AG20443 (cell line): ENCODE measurements around the gene NOS1AP.
"Not testable (repeated sequence)": the region's sequence is repeated elsewhere in the genome, so short reads cannot be mapped to it uniquely, and the experiment has no call there.

ENCODE experiments used
- DNase-seq: peaks from one replicate; pipeline ENCODE4 v3.0.0; 2012; ENCODE audit warnings: low spot score, mixed read lengths

Gene NOS1AP

DNA sequence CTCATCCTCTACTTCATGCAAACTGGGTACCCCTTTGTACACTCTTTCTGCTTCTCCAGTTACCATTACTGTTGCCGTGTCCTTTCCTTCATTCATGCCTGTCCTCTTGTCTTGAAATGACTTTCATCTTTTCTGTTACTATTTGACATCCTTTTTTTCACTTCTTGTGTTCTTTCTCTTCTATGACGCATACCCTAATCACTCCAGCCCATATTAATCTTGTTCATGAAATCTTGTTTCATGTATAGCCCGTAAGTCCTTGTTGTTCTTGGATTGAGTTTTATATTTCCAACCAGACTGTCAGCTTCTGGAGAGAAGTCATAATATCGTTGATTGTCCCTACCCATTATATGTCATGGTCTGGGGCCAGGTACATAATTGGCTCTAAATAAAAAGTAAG lies 126.1 kb downstream of the NOS1AP start:
- no peak for DNase-seq

DNA sequence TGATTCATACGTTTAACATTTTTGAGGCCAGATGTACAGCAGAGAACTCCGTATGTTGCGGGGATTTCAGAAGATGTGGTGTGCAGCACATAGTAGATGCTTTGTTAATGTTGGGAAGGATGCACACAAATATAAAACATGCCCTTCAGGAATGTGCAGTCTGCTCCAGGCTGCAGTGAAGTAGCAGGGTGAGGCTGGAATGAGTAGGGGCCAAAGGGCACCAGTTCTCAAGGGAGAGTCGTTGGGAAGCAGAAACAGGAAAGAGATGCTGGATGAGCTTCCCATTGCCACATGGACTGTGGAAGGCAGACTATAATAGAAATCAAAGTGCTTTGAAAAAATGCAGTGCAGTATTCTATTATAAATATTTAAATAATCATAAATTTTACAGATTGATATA lies 126.9 kb downstream of the NOS1AP start:
- no peak for DNase-seq

DNA sequence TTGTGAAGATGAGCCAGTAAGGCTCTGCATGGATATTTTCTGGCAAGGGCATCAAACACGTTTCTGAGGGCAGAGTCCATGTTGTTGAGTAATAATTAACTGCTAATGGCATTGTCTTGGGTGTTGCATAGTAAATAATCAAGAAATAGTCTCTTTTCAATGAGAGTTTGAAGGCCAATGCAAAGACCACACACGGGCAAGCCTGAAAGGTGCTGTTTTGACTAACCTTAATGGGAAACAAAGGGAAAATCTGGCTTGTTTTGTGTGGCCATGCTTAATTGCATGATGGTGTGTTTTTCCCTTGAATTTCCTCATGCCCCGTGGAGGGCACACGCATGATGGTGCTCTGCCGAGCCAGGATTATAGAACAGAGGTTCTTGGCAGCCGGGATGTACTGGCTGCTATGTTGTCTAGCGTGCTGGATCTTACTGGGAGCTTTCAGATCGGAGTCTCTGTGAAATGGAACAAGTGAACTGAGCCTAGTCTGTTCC lies 127.6 kb downstream of the NOS1AP start:
- DNase-seq = no peak

DNA sequence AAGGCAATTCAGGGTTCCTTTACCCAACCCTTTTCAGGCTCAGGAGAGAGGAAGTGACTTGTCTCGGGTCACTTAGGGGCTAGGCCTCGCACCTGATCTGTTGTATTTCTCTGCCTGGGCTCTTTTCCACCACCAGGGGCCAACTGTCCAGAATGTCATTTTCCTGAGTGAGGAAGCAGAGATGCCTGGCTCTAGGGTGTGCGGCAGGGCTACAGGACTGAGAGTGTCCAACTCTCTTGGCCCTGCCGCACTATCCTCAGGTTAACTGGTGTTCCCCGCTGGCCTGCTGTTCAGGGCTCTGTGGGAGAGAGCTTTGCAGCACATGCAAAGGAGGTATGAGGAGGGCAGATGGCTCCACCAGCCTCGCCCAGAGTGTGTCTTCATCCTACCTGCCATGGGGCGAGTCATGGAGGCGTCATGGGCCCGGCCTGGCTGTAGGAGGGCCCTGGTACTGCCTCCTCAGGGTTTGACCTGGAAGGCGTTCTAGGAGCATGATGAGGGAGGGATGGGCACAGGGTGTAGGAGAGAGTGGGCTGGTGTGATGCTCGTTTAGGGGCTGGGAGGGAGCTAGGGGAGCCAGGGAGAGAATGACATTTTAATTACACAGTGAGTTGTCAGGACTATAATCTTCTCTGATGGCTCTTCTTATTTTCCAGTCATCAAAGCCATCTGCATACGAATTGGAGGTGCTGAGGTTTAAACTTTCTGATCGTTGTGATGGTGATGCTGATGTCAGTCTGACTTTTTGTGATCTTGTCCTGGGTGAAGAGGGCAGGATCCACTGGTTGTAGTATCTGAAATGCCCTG lies 128.3 kb downstream of the NOS1AP start:
- DNase-seq = no peak

GRCh38 chr1:162200096-162200847 lies 130.8 kb downstream of the NOS1AP start:
- no peak for DNase-seq

- not testable (repeated sequence) for DNase-seq
These were observed 131.6 kb downstream of the NOS1AP start for GRCh38 chr1:162201062-162201461.

DNA sequence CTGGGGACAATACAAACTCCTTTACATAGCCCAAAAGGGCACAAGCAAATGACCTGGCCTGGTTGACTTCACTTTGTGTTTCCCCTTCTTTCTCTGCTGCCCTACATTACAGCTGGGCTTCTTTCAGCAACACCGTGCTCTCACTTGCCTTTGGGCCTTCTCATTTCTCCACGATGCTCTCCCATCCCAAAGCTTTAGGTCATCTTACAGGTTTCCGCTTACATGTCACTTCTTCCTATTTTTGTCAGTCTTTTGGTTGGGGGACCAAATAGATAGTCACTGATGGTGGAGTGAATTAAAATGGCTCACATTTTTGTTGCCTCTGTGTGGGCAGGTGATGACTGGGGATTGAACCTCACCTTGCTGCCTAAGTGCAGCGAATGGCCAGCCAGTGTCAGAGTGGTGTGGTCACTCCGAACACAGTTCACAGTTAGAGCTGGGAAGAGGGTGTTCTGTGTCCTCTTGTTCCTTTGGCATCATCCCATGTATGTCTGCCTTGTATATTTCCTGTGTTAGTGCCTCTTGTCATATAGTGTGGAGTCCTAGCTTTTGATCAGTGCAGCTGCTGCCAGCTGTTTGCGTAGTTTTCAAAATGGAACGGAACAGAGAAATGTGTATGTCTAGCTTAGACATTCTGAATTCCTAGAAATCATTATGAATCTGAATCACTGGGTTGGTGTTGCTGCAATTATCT lies 134.8 kb downstream of the NOS1AP start:
- DNase-seq = no peak

DNA sequence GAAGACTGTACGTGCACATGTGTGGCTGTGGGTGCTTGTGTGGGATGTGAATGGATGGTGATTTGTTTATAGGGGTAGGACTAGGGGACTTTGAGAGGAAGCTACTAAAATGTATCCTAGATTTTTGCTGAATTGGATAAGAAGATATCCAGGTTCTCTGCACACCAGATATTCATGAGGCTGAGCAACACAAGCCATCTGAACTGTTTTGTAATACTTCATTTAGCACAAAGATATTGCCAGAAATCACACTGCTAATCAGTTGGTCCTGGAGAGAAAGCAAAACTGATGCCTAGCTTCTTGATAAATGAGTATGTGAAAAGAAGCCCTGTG lies 135.3 kb downstream of the NOS1AP start:
- DNase-seq = no peak

DNA sequence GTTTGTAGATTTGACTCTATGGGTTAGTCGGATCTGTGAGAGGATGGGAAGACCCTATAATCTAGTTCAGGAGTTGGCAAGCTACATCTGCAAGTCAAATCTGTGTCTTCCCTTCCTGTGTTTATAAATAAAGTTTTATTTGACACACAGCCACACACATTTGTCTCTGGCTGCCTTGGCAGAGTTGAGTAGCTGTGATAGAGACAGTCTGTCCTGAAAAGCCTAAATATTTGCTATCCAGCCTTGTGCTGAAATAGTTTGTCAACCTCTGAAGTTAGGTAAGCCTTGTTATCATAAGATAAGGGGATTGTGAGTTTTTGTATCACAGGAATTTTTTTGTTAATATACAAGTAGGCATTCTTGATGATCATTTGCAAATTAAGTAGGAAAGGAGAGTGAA lies 136.8 kb downstream of the NOS1AP start:
- DNase-seq = no peak

DNA sequence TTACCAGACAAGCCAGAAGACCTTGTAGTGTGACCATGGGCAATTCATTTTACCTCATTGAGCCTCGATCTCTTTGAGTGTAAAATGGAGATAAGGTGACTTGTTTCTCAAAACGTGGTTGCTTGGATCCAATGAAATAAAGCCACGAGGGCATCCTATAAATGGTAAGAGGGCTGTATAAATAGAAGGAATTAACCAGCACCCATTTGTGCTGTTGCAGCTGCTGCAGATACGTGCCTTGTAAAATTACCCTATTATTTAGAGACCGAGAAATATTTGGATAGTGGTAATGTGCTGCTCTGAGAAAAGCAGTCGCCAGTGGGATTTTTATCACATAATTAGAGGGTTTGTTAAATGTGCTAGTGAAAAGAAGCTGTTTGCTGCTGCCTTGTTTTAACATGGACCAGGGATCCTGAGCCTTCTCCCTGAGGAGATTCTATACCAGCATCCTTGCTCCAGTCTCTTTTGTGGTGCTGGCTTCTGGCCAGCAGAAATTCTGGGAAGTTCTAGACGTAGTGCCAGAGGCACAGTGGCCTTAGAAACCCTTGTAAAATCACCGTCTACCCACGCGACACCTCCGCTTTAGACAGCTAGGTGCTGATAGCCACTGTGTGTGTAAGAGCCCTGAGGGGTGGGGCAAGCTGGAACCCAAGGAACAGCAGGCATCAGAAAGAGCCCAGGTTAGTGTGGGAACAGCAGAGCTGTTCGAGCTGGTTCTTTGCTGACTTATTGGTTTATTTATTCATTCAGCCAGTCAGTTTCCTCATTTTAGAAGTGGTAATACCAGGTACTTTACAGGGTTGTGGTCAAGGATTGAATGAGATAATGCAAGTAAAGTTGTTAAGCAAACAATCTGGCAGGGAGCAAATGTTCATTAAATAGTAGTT lies 137.5 kb downstream of the NOS1AP start:
- no peak for DNase-seq

DNA sequence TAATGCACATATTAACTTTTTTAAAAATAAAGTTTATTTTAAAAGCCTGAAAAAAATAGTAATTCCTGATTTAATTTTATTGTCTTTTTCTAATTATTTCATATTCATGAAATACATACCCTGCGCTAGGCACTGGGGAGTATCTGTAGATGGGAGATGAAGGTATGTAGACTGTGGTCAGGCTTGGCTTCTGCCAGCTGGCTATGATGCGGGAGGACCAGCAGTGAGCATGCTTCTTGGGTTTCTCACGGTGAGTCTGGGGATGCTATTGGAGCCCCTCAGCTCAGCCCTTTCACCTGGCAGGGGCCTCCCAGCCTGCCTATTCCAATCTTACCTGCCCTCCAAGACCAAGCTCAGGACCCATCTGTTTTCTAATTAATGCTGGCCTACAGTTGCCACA lies 138.4 kb downstream of the NOS1AP start:
- no peak for DNase-seq

DNA sequence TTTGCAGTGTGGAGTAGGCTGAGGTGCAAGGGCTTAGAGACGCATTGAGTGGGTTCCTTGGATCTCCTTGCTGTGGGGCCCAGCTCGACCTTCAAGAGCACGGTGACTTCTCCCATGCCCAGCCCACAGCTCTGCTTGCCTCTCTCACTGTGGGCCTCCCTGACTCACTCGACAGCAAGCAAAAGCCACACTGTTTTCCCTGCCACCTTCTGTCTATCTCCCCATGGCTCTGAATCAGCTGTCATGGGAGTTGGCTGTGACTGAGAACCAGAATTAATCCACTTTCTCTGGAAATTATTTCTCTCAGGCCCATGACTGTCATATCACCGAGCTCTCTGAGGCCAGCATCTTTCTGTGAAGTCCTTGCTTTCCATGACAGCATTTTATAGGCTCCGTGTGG lies 140.7 kb downstream of the NOS1AP start:
- no peak for DNase-seq

DNA sequence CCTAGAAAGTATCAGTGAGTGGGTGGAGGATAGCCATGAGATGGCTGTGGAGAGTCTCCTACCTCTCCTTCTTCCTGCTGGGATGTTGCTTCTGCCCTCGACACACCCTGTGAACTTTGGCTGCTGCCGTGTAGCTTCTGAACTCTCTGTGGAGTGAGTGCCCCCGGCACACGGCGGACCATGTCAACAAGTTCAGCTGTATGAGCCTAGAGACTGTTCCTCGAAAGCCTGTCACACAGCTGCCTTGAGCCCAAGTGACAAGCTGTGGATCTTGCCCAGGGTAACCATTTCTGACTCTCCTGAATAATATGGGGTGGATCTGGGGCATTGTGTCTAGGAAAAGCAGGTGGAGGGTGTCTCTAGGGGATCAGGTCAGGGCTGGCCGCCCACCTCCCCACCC lies 143.2 kb downstream of the NOS1AP start:
- DNase-seq = no peak

DNA sequence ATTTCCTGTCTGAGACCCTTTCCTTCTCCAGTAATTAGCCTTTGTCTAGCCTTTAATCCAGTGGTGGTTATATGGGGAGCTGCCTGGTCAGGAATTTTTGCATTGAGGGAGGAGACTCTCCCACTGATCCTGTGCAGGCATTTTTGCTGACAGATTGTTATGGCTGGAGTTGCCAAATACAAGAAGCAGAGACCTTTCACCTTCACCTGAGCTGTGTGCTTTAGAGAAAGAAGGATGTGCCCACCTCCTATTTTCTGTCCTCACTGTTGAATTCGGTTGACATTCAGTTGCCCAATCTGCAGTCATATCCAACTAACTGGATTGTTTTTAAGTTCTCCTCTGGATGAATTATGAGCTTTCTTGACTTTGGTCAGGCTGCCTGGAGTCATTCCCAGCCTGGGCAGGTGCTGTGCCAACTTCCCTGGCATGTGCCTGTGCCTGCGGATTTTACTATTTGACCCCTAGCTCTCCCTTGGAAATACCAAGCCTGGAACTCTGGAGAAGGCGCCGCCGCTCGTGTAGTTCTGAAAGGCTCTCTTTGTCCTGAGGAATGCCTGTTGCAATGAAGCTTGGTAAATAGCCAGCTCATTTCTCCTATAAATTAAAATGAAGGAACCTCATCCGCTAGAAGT lies 143.9 kb downstream of the NOS1AP start:
- peak; percentile 21 for DNase-seq

GRCh38 chr1:162214202-162214601 lies 144.7 kb downstream of the NOS1AP start:
- DNase-seq = no peak

- no peak for DNase-seq
These were observed 146.4 kb downstream of the NOS1AP start for GRCh38 chr1:162215902-162216301.

- DNase-seq = no peak
These were observed 147.1 kb downstream of the NOS1AP start for GRCh38 chr1:162216604-162217003.

GRCh38 chr1:162217706-162218105 lies 148.2 kb downstream of the NOS1AP start:
- no peak for DNase-seq

- DNase-seq = no peak
These were observed 149.1 kb downstream of the NOS1AP start for GRCh38 chr1:162218546-162218945.

DNA sequence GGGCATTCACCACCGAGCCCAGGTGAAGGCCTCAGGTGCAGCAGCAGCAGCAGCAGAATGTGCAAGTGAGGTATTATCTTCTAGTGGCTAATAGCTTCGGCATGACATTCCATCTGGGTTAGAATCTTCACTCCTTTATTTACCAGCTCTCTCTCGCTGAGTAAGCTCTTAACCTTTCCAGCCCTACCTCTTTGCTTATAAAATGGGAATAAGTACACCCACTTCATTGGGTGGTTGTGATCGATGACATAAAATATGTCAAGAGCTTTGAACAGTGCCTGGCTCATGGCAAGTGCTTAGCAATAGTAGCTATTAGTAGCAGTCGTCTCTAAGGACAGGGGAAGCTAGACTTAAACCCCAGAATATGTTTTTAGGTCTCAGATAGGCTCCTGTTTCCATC lies 149.5 kb downstream of the NOS1AP start:
- no peak for DNase-seq

DNA sequence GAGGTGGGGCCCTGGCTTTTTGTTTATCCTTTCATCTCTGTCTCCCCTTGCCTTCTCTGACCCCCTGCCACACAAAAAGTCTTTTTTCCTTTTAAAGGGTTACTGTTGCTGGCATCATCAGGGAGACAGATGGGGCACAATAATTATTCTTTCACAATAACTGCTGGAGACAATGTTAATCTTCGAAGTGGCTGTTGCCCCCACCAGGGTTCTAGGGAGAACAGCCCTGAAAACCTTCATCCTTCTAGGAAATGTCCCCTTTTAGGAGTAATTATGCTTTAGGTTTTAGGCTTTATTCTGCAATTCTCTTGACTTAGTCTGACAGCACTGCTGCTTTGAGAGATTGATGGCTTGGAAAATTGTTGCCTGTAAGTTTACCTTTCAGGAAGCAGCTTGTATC lies 150.0 kb downstream of the NOS1AP start:
- DNase-seq = no peak
